H9 (cell line): ENCODE results near the gene FGF4. TPM values are rescaled to one million over a fixed set of nuclear protein-coding genes. Genes with fewer than 3 reads are reported as not detected.

Source experiments
- DNase-seq: peaks from one replicate; pipeline ENCODE4 v3.0.0-alpha.2; 2017
- H2AFZ ChIP-seq: one replicate; pipeline ENCODE4 v1.6.1; 2013; ENCODE audit warnings: mild to moderate bottlenecking, low read length, control low read depth, moderate library complexity
- H2AK5ac ChIP-seq: 2 replicates; pipeline ENCODE4 v1.6.1; 2013; ENCODE audit warnings: low read length, control low read depth, mixed read lengths; ENCODE audit not compliant: insufficient read length
- H2BK120ac ChIP-seq: one replicate; pipeline ENCODE4 v1.6.1; 2013; ENCODE audit warnings: low read depth, mild to moderate bottlenecking, low read length, control low read depth, inconsistent platforms; ENCODE audit not compliant: poor library complexity, severe bottlenecking
- H2BK12ac ChIP-seq: 2 replicates; pipeline ENCODE4 v1.6.1; 2013; ENCODE audit warnings: low read length, control low read depth, mixed read lengths, low read depth; ENCODE audit not compliant: insufficient read length
- H2BK15ac ChIP-seq: 2 replicates; pipeline ENCODE4 v1.6.1; 2013; ENCODE audit warnings: low read depth, low read length, control low read depth
- H2BK20ac ChIP-seq: one replicate; pipeline ENCODE4 v1.6.1; 2013; ENCODE audit warnings: low read depth, mild to moderate bottlenecking, low read length, control low read depth, inconsistent platforms; ENCODE audit not compliant: poor library complexity, severe bottlenecking
- H2BK5ac ChIP-seq: 2 replicates; pipeline ENCODE4 v1.6.1; 2013; ENCODE audit warnings: low read length, control low read depth, mixed read lengths; ENCODE audit not compliant: insufficient read length
- H3K14ac ChIP-seq: 2 replicates; pipeline ENCODE4 v1.6.1; 2013; ENCODE audit warnings: low read length, control low read depth; ENCODE audit not compliant: insufficient read depth
- H3K18ac ChIP-seq: 2 replicates; pipeline ENCODE4 v1.6.1; 2013; ENCODE audit warnings: low read depth, mild to moderate bottlenecking, mixed read lengths, low read length, control low read depth; ENCODE audit not compliant: insufficient read length
- H3K23ac ChIP-seq: 2 replicates; pipeline ENCODE4 v1.6.1; 2013; ENCODE audit warnings: low read length, control low read depth, mixed read lengths, low read depth; ENCODE audit not compliant: insufficient read length
- H3K23me2 ChIP-seq: 2 replicates; pipeline ENCODE4 v1.6.1; 2013; ENCODE audit warnings: low read depth, mild to moderate bottlenecking, mixed read lengths, low read length, control low read depth; ENCODE audit not compliant: insufficient read length, poor library complexity, severe bottlenecking
- H3K27ac ChIP-seq: 2 replicates; pipeline ENCODE4 v1.5.1; 2013; ENCODE audit warnings: low read length, control low read depth, mixed read lengths, low read depth; ENCODE audit not compliant: insufficient read length
- H3K27me3 ChIP-seq: 2 replicates; pipeline ENCODE4 v1.6.1; 2013; ENCODE audit warnings: low read length, control low read depth, inconsistent platforms; ENCODE audit not compliant: insufficient read depth
- H3K4ac ChIP-seq: 2 replicates; pipeline ENCODE4 v1.6.1; 2013; ENCODE audit warnings: low read depth, mild to moderate bottlenecking, control low read depth, inconsistent platforms, low read length, moderate library complexity
- H3K4me1 ChIP-seq: 2 replicates; pipeline ENCODE4 v1.6.1; 2013; ENCODE audit warnings: low read length, control low read depth, inconsistent platforms; ENCODE audit not compliant: insufficient read depth
- H3K4me2 ChIP-seq: 2 replicates; pipeline ENCODE4 v1.6.1; 2013; ENCODE audit warnings: low read length, control low read depth, mixed read lengths; ENCODE audit not compliant: insufficient read length, insufficient read depth
- H3K56ac ChIP-seq: 2 replicates; pipeline ENCODE4 v1.6.1; 2013; ENCODE audit warnings: low read depth, mild to moderate bottlenecking, mixed read lengths, low read length, control low read depth; ENCODE audit not compliant: insufficient read length
- H3K79me1 ChIP-seq: 2 replicates; pipeline ENCODE4 v1.6.1; 2013; ENCODE audit warnings: low read depth, mild to moderate bottlenecking, moderate library complexity, low read length, control low read depth, inconsistent platforms; ENCODE audit not compliant: insufficient read depth, poor library complexity, severe bottlenecking
- H3K79me2 ChIP-seq: 2 replicates; pipeline ENCODE4 v1.6.1; 2013; ENCODE audit warnings: low read length, control low read depth, inconsistent platforms; ENCODE audit not compliant: insufficient read depth
- H3K9ac ChIP-seq: 2 replicates; pipeline ENCODE4 v1.6.1; 2013; ENCODE audit warnings: low read length, control low read depth, mixed read lengths; ENCODE audit not compliant: insufficient read length; ENCODE audit errors: extremely low read depth
- H3K9me3 ChIP-seq: one replicate; pipeline ENCODE4 v1.6.1; 2013; ENCODE audit warnings: low read depth, low read length, inconsistent platforms; ENCODE audit not compliant: control insufficient read depth
- H3T11ph ChIP-seq: one replicate; pipeline ENCODE4 v1.6.1; 2013; ENCODE audit warnings: mild to moderate bottlenecking, low read length, control low read depth, inconsistent platforms
- H4K20me1 ChIP-seq: one replicate; pipeline ENCODE4 v1.6.1; 2013; ENCODE audit not compliant: control insufficient read depth, insufficient read length, insufficient read depth
- H4K5ac ChIP-seq: 2 replicates; pipeline ENCODE4 v1.6.1; 2013; ENCODE audit warnings: low read depth, mild to moderate bottlenecking, mixed read lengths, low read length, control low read depth; ENCODE audit not compliant: insufficient read length
- H4K8ac ChIP-seq: replicated peaks from 2 replicates; pipeline ENCODE4 v1.6.1; 2013; ENCODE audit warnings: low read length, control low read depth, mixed read lengths, low read depth; ENCODE audit not compliant: insufficient read length
- H4K91ac ChIP-seq: 2 replicates; pipeline ENCODE4 v1.6.1; 2013; ENCODE audit warnings: low read depth, mild to moderate bottlenecking, moderate library complexity, mixed read lengths, low read length, control low read depth; ENCODE audit not compliant: insufficient read length
- H3K27ac Mint-ChIP-seq, 3 experiments: 2 replicates in 2 of 3; 3 replicates in 1 of 3; pipeline ENCODE4 v1.8.0; 2020 to 2021; ENCODE audit warnings: mixed read lengths in 3 of 3, mild to moderate bottlenecking in 1 of 3, moderate library complexity in 1 of 3
- H3K27me3 Mint-ChIP-seq: 2 replicates; pipeline ENCODE4 v1.8.0; 2021; ENCODE audit warnings: low read depth, mild to moderate bottlenecking, moderate library complexity, mixed read lengths
- H3K36me3 Mint-ChIP-seq, 3 experiments: 2 replicates in 2 of 3; 3 replicates in 1 of 3; pipeline ENCODE4 v1.8.0; 2020 to 2021; ENCODE audit warnings: low read depth in 3 of 3, mixed read lengths in 3 of 3; ENCODE audit not compliant: insufficient read depth in 1 of 3
- H3K4me1 Mint-ChIP-seq, 2 experiments: 2 replicates each; pipeline ENCODE4 v1.8.0; 2020; ENCODE audit warnings: mixed read lengths in 2 of 2
- H3K4me3 Mint-ChIP-seq, 2 experiments: 2 replicates in 1 of 2; 3 replicates in 1 of 2; pipeline ENCODE4 v1.8.0; 2020 to 2021; ENCODE audit warnings: mild to moderate bottlenecking in 2 of 2, mixed read lengths in 2 of 2, moderate library complexity in 1 of 2
- H3K9me3 Mint-ChIP-seq, 2 experiments: 2 replicates in 1 of 2; 3 replicates in 1 of 2; pipeline ENCODE4 v1.8.0; 2020; ENCODE audit warnings: mild to moderate bottlenecking in 2 of 2, mixed read lengths in 2 of 2, moderate library complexity in 1 of 2
- CTCF ChIP-seq: fragments of 200-600 bp; sonication (generic); conservative IDR thresholded peaks from 3 replicates; pipeline ENCODE4 v1.8.0; 2021; ENCODE audit warnings: antibody characterized with exemption, mild to moderate bottlenecking
- WGBS: extraction: QIAGEN DNeasy Blood & Tissue Kit; methylation state at CpG from one replicate; pipeline ENCODE4 v1.1.7; 2013; ENCODE audit warnings: missing lambda C conversion rate, low lambda C conversion rate, mixed read lengths; ENCODE audit not compliant: insufficient read length; ENCODE audit errors: extremely low coverage; 5-methylcytosine and 5-hydroxymethylcytosine counted together
- total RNA-seq: library from RNA; stranded (reverse); gene quantifications from 2 replicates; pipeline ENCODE4 v1.2.1, GENCODE V29; 2021

FGF4 gene
- total RNA-seq, 1 experiment from 2014 or later, result 0.68 TPM

- no peak overlapping the region for H3K4me2 ChIP-seq
- H4K5ac ChIP-seq, result no peak overlapping the region
- no peak overlapping the region for H3K23ac ChIP-seq
- Mint-ChIP-seq H3K9me3 (no peaks in the 10 kb centered on the region; a peak in 1 of 5 replicates), H3K4me3 (no peak overlapping the region), H3K4me1 (peaks cover 8 to 15% of the 10 kb centered on the region in 2 experiments), H3K27ac (no peak overlapping the region), H3K27me3 (peaks cover 52% of the 10 kb centered on the region), H3K36me3 (no peaks in the 10 kb centered on the region)
- H4K8ac ChIP-seq, result no peak overlapping the region
- H3K9ac ChIP-seq, result no peak overlapping the region
- no peak overlapping the region for H2BK15ac ChIP-seq
- H3K79me2 ChIP-seq, result no peaks in the 10 kb centered on the region
- no peak overlapping the region for H2BK20ac ChIP-seq
- H3K9me3 ChIP-seq, result no peaks in the 10 kb centered on the region
- H4K91ac ChIP-seq, result no peak overlapping the region
- no peak overlapping the region for H3K27ac ChIP-seq
- H3K79me1 ChIP-seq, result no peaks in the 10 kb centered on the region
- H3T11ph ChIP-seq, result no peak overlapping the region
- H2AFZ ChIP-seq, result no peak overlapping the region
- H3K4me1 ChIP-seq, result no peaks in the 10 kb centered on the region
- no peak overlapping the region for H3K14ac ChIP-seq
- H3K4ac ChIP-seq, result no peak overlapping the region
- TF ChIP-seq CTCF, result no peak
- no peak overlapping the region for H2BK5ac ChIP-seq
- H3K18ac ChIP-seq, result no peak overlapping the region
- H3K56ac ChIP-seq, result no peak overlapping the region
- H2AK5ac ChIP-seq, result no peak overlapping the region
- H3K23me2 ChIP-seq, result no peaks in the 10 kb centered on the region
- no peak for DNase-seq
- WGBS, result no CpG with 5 or more reads among the region's 14 CpGs
- no peak overlapping the region for H2BK120ac ChIP-seq
- H4K20me1 ChIP-seq, result no peaks in the 10 kb centered on the region
- no peaks in the 10 kb centered on the region; the same call in 1 of the 2 replicates for H3K27me3 ChIP-seq
- no peak overlapping the region for H2BK12ac ChIP-seq
Measured at GRCh38 chr11:69721106-69721505, 54.0 kb downstream of the FGF4 start.

Other genes starting within 250 kb of the FGF4 start
- 372 and 399 TPM in 2 replicates for gene CCND1, start 134.2 kb downstream of the FGF4 start, total RNA-seq
- 25.3 and 26.2 TPM in 2 replicates for gene LTO1, start 100.0 kb downstream of the FGF4 start, total RNA-seq
- gene FGF19, start 71.3 kb downstream of the FGF4 start, total RNA-seq, result 7.4 and 7.7 TPM in 2 replicates
- not detected in 2 replicates for gene FGF3, start 44.1 kb upstream of the FGF4 start, total RNA-seq